HepG2 (cell line): ENCODE data around the gene TXNDC12. TPM values are rescaled to one million over a fixed set of nuclear protein-coding genes. Genes with fewer than 3 reads are reported as not detected.

Source experiments
- FOSL2 ChIP-seq: sonication (generic); formaldehyde crosslinking; IDR thresholded peaks from 2 replicates; pipeline ENCODE4 v1.4.0; 2020; ENCODE audit warnings: missing genetic modification reagents
- JUNB ChIP-seq: sonication (generic); formaldehyde crosslinking; IDR thresholded peaks from 2 replicates; pipeline ENCODE4 v1.8.0; 2022; ENCODE audit warnings: missing genetic modification reagents, mild to moderate bottlenecking, borderline replicate concordance
- NFE2 ChIP-seq: sonication (generic); formaldehyde crosslinking; IDR thresholded peaks from 2 replicates; pipeline ENCODE4 v1.4.0; 2020; ENCODE audit warnings: missing genetic modification reagents
- RARG ChIP-seq: sonication (generic); formaldehyde crosslinking; IDR thresholded peaks from 2 replicates; pipeline ENCODE4 v1.4.0; 2020; ENCODE audit warnings: low read depth, mild to moderate bottlenecking, missing genetic modification reagents
- SETDB1 ChIP-seq: sonication (generic); formaldehyde crosslinking; IDR thresholded peaks from 2 replicates; pipeline ENCODE4 v1.5.1; 2020; ENCODE audit warnings: missing genetic modification reagents, mild to moderate bottlenecking, borderline replicate concordance
- SNAPC5 ChIP-seq: sonication (generic); formaldehyde crosslinking; IDR thresholded peaks from 2 replicates; pipeline ENCODE4 v1.8.1; 2023; ENCODE audit warnings: mild to moderate bottlenecking, missing genetic modification reagents, borderline replicate concordance
- TBP ChIP-seq: sonication (generic); formaldehyde crosslinking; IDR thresholded peaks from 2 replicates; pipeline ENCODE4 v1.5.0; 2020; ENCODE audit warnings: missing genetic modification reagents
- TRIM22 ChIP-seq: fragments of 450-650 bp; IDR thresholded peaks from 2 replicates; pipeline ENCODE4 v1.6.1; 2017
- TSC22D2 ChIP-seq: sonication (generic); formaldehyde crosslinking; IDR thresholded peaks from 2 replicates; pipeline ENCODE4 v1.5.1; 2020; ENCODE audit warnings: missing genetic modification reagents, mild to moderate bottlenecking, borderline replicate concordance
- ZNF124 ChIP-seq: sonication (generic); formaldehyde crosslinking; IDR thresholded peaks from 2 replicates; pipeline ENCODE4 v1.4.0; 2020; ENCODE audit warnings: missing genetic modification reagents
- ZNF337 ChIP-seq: sonication (generic); formaldehyde crosslinking; IDR thresholded peaks from 2 replicates; pipeline ENCODE4 v1.5.1; 2020; ENCODE audit warnings: missing genetic modification reagents, low read depth, mild to moderate bottlenecking, borderline replicate concordance
- ZNF850 ChIP-seq: sonication (generic); formaldehyde crosslinking; conservative IDR thresholded peaks from 2 replicates; pipeline ENCODE4 v1.9.0; 2021; ENCODE audit warnings: mild to moderate bottlenecking, missing genetic modification reagents
- polyA plus RNA-seq, 8 experiments: library from polyadenylated mRNA; depleted of rRNA in 3 of 8; stranded (reverse) in 7 of 8; unstranded in 1 of 8; fragments of >200 nt; fragmentation: Illumina TruSeq in 4 of 8; extraction: Trizol in 4 of 8; gene quantifications; 2 replicates each; pipeline versions ENCODE4 v1.2.1 to v1.2.3, GENCODE V29; 2011 to 2016; ENCODE audit warnings: low read depth in 4 of 8, missing spikeins in 1 of 8, mixed read lengths in 1 of 8; ENCODE audit not compliant: insufficient read depth in 1 of 8
- total RNA-seq, 5 experiments: library from RNA; depleted of rRNA; stranded (reverse); fragments of >200 nt; fragmentation: Illumina TruSeq; extraction: Trizol; gene quantifications; 2 replicates each; pipeline ENCODE4 v1.2.3, GENCODE V29; 2016; ENCODE audit warnings: low read depth in 1 of 5
- TF ChIP-seq, protein P1 (sequence below): fragments of 450-650 bp; IDR thresholded peaks from 2 replicates; pipeline ENCODE4 v1.6.1; 2017; ENCODE audit warnings: mild to moderate bottlenecking
- TF ChIP-seq, protein P2 (sequence below): sonication (generic); formaldehyde crosslinking; IDR thresholded peaks from 2 replicates; pipeline ENCODE4 v1.4.0; 2020; ENCODE audit warnings: missing genetic modification reagents, mild to moderate bottlenecking, borderline replicate concordance
- TF ChIP-seq, protein P3 (sequence below): IDR thresholded peaks from 2 replicates; pipeline ENCODE4 v1.6.1; 2016
- TF ChIP-seq, protein P4 (sequence below), 2 experiments: sonication (generic) in 1 of 2; formaldehyde crosslinking in 1 of 2; IDR thresholded peaks; 2 replicates each; pipeline versions ENCODE4 v1.5.1 to v1.6.1; 2011 to 2020; ENCODE audit warnings: borderline replicate concordance in 1 of 2, low read depth in 1 of 2, low read length in 1 of 2, mild to moderate bottlenecking in 1 of 2, missing genetic modification reagents in 1 of 2, moderate library complexity in 1 of 2

Gene TXNDC12
- total and polyA plus RNA-seq, 2 of the 13 experiments (the other 11 are each of a cell fraction or from before 2014, with no cell fraction given), result 65.6 to 67.2 TPM

DNA sequence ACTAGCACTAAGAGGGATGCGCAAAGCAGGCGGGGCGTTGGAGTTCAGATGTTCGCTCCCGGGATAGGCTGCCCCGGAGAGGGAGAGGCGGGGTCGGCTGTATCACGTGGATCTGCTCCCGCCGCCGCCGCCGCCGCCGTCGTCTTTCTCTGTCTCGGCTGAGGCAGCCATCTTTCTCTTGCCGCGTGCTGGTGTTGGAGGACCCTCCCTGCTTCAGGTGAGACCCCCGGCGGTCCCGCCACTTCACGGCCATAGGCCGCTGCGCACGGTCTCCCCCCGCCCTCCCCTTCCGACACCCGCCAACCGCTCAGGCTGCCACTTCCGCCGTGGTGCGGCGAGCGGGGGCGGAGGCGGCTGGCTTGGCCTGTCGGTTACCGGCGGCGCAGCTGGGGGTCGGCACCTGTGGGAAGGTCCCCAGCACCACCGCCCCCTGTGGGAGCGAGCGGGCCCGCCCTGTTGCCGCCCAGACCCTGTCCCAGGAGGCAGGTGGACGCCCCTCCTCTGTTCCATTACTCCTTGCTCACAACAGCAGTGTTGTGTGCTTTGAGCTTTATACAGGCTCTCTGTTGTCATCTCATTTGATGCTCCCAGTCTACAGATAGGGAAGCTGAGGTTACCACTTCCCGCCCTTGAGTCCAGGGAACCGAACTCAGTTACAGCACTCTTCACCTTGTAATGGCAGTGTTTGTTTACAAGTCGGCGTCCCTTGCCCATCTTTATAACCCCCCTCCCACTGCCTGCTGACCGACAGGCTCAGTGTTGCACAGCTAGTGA is 1.4 kb upstream of the TXNDC12 start, which contains the start of gene BTF3L4 (continued):
- TF ChIP-seq ZNF850, result no peak
- no peak for TF ChIP-seq JUNB (CRISPR knock-in tag)
- TF ChIP-seq, protein P1, sequence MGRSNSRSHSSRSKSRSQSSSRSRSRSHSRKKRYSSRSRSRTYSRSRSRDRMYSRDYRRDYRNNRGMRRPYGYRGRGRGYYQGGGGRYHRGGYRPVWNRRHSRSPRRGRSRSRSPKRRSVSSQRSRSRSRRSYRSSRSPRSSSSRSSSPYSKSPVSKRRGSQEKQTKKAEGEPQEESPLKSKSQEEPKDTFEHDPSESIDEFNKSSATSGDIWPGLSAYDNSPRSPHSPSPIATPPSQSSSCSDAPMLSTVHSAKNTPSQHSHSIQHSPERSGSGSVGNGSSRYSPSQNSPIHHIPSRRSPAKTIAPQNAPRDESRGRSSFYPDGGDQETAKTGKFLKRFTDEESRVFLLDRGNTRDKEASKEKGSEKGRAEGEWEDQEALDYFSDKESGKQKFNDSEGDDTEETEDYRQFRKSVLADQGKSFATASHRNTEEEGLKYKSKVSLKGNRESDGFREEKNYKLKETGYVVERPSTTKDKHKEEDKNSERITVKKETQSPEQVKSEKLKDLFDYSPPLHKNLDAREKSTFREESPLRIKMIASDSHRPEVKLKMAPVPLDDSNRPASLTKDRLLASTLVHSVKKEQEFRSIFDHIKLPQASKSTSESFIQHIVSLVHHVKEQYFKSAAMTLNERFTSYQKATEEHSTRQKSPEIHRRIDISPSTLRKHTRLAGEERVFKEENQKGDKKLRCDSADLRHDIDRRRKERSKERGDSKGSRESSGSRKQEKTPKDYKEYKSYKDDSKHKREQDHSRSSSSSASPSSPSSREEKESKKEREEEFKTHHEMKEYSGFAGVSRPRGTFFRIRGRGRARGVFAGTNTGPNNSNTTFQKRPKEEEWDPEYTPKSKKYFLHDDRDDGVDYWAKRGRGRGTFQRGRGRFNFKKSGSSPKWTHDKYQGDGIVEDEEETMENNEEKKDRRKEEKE, result no peak
- TF ChIP-seq ZNF124 (CRISPR knock-in tag), result no peak
- TF ChIP-seq TRIM22, result no peak
- no peak for TF ChIP-seq TSC22D2 (CRISPR knock-in tag)
- no peak for TF ChIP-seq SNAPC5
- no peak for TF ChIP-seq SETDB1 (CRISPR knock-in tag)
- TF ChIP-seq ZNF337 (CRISPR knock-in tag), result 0 out of 2 replicates have a peak, but pooled peaks have one; percentile 21
- TF ChIP-seq NFE2 (CRISPR knock-in tag), result no peak
- no peak for TF ChIP-seq RARG
- TF ChIP-seq, protein P2, sequence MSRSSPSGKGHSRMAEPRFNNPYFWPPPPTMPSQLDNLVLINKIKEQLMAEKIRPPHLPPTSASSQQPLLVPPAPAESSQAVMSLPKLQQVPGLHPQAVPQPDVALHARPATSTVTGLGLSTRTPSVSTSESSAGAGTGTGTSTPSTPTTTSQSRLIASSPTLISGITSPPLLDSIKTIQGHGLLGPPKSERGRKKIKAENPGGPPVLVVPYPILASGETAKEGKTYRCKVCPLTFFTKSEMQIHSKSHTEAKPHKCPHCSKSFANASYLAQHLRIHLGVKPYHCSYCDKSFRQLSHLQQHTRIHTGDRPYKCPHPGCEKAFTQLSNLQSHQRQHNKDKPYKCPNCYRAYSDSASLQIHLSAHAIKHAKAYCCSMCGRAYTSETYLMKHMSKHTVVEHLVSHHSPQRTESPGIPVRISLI (CRISPR knock-in tag), result no peak
- TF ChIP-seq, protein P3, sequence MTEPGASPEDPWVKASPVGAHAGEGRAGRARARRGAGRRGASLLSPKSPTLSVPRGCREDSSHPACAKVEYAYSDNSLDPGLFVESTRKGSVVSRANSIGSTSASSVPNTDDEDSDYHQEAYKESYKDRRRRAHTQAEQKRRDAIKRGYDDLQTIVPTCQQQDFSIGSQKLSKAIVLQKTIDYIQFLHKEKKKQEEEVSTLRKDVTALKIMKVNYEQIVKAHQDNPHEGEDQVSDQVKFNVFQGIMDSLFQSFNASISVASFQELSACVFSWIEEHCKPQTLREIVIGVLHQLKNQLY (CRISPR knock-in tag), result no peak
- no peak for TF ChIP-seq TBP
- TF ChIP-seq, protein P4, sequence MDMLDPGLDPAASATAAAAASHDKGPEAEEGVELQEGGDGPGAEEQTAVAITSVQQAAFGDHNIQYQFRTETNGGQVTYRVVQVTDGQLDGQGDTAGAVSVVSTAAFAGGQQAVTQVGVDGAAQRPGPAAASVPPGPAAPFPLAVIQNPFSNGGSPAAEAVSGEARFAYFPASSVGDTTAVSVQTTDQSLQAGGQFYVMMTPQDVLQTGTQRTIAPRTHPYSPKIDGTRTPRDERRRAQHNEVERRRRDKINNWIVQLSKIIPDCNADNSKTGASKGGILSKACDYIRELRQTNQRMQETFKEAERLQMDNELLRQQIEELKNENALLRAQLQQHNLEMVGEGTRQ (IDR thresholded peaks at IDR 0.05; ENCODE audit: low read depth, low read length), result no peak
- TF ChIP-seq, protein P4 (CRISPR knock-in tag; IDR thresholded peaks at IDR 0.05; ENCODE audit: borderline replicate concordance), result peak; percentile 82; the same call in 1 of the 2 replicates
- no peak; the same call in 1 of the 2 replicates for TF ChIP-seq FOSL2 (CRISPR knock-in tag)
